Stimulated activated CD4-positive, alpha-beta T cell treated with anti-CD3 and anti-CD28 coated beads, Interleukin-15, amount 100 ng/mL, for 24 hours (primary cell): ENCODE measurements around the gene P2RX1.

Experiments used
- DNase-seq: peaks from one replicate; pipeline ENCODE4 v3.0.0-alpha.2; 2020

Gene P2RX1

GRCh38 chr17:3903051-3903825 lies 13.0 kb downstream of the P2RX1 start:
- DNase-seq, result no peak

GRCh38 chr17:3900646-3901045 lies 15.6 kb downstream of the P2RX1 start:
- DNase-seq, result no peak

- no peak for DNase-seq
Measured at GRCh38 chr17:3897731-3898130, 18.5 kb downstream of the P2RX1 start.

- DNase-seq, result no peak
Measured at GRCh38 chr17:3896968-3897235, 19.4 kb downstream of the P2RX1 start.

GRCh38 chr17:3896108-3896967 lies 19.9 kb downstream of the P2RX1 start:
- DNase-seq, result no peak

- DNase-seq, result no peak
Measured at GRCh38 chr17:3895354-3895753, 20.9 kb downstream of the P2RX1 start.

- no peak for DNase-seq
Measured at GRCh38 chr17:3894911-3895343, 21.3 kb downstream of the P2RX1 start.

- DNase-seq, result no peak
Measured at GRCh38 chr17:3894188-3894587, 22.1 kb downstream of the P2RX1 start.

GRCh38 chr17:3893720-3894116 lies 22.5 kb downstream of the P2RX1 start:
- DNase-seq, result no peak

- peak; percentile 94 for DNase-seq
Measured at GRCh38 chr17:3893003-3893719, 23.1 kb downstream of the P2RX1 start, which contains the start of gene CAMKK1. Gene CAMKK1 (minus strand): TSS chr17:3893053. CDS start chr17:3885687, 7,366 bp downstream.

GRCh38 chr17:3892095-3892998 lies 23.9 kb downstream of the P2RX1 start:
- peak; percentile 75 for DNase-seq

- DNase-seq, result no peak
Measured at GRCh38 chr17:3891626-3892094, 24.6 kb downstream of the P2RX1 start.

- DNase-seq, result no peak
Measured at GRCh38 chr17:3890878-3891219, 25.4 kb downstream of the P2RX1 start.

GRCh38 chr17:3890082-3890877 lies 26.0 kb downstream of the P2RX1 start:
- peak; percentile 50 for DNase-seq

GRCh38 chr17:3889325-3890012 lies 26.8 kb downstream of the P2RX1 start:
- no peak for DNase-seq

GRCh38 chr17:3888343-3889171 lies 27.7 kb downstream of the P2RX1 start:
- no peak for DNase-seq

- no peak for DNase-seq
Measured at GRCh38 chr17:3887804-3888203, 28.5 kb downstream of the P2RX1 start.

- no peak for DNase-seq
Measured at GRCh38 chr17:3887394-3887793, 28.9 kb downstream of the P2RX1 start.

- DNase-seq, result no peak
Measured at GRCh38 chr17:3886776-3887175, 29.5 kb downstream of the P2RX1 start.

GRCh38 chr17:3885970-3886369 lies 30.3 kb downstream of the P2RX1 start:
- no peak for DNase-seq
